Measurements from ENCODE around the gene TMEM52B.
"Not testable (repeated sequence)": the region's sequence is repeated elsewhere in the genome, so short reads cannot be mapped to it uniquely, and the experiment has no call there.

Gene TMEM52B

GRCh38 chr12:10215436-10215835 lies 36.6 kb downstream of the TMEM52B start:
- no peak for TF ChIP-seq CTCF (IDR thresholded peaks at IDR 0.05; ENCODE audit: low read depth, low read length, missing control alignments)
- H3K4me3 ChIP-seq (ENCODE audit: low read depth, low read length), result no peak overlapping the region
- DNase-seq (ENCODE audit: low read depth), result no peak

GRCh38 chr12:10215946-10216345 lies 37.1 kb downstream of the TMEM52B start:
- not testable (repeated sequence) for H3K4me3 ChIP-seq (ENCODE audit: low read depth, low read length); DNase-seq (ENCODE audit: low read depth)

GRCh38 chr12:10218021-10218420 lies 39.2 kb downstream of the TMEM52B start:
- TF ChIP-seq CTCF (IDR thresholded peaks at IDR 0.05; ENCODE audit: low read depth, low read length, missing control alignments), result no peak
- H3K4me3 ChIP-seq (ENCODE audit: low read depth, low read length), result no peak overlapping the region
- no peak for DNase-seq (ENCODE audit: low read depth)

- TF ChIP-seq CTCF (IDR thresholded peaks at IDR 0.05; ENCODE audit: low read depth, low read length, missing control alignments), result no peak
- no peak overlapping the region for H3K4me3 ChIP-seq (ENCODE audit: low read depth, low read length)
- DNase-seq (ENCODE audit: low read depth), result no peak
Measured at GRCh38 chr12:10220398-10221077, 41.7 kb downstream of the TMEM52B start.

- H3K4me3 ChIP-seq (ENCODE audit: low read depth, low read length), result no peak overlapping the region
- TF ChIP-seq CTCF (IDR thresholded peaks at IDR 0.05; ENCODE audit: low read depth, low read length, missing control alignments), result no peak
- no peak for DNase-seq (ENCODE audit: low read depth)
Measured at GRCh38 chr12:10221846-10222245, 43.0 kb downstream of the TMEM52B start.

GRCh38 chr12:10223208-10223607 lies 44.4 kb downstream of the TMEM52B start:
- no peak overlapping the region for H3K4me3 ChIP-seq (ENCODE audit: low read depth, low read length)
- no peak for DNase-seq (ENCODE audit: low read depth)
- no peak for TF ChIP-seq CTCF (IDR thresholded peaks at IDR 0.05; ENCODE audit: low read depth, low read length, missing control alignments)

GRCh38 chr12:10225426-10225825 lies 46.6 kb downstream of the TMEM52B start:
- H3K4me3 ChIP-seq (ENCODE audit: low read depth, low read length); DNase-seq (ENCODE audit: low read depth): not testable (repeated sequence)

GRCh38 chr12:10226086-10226485 lies 47.3 kb downstream of the TMEM52B start:
- H3K4me3 ChIP-seq (ENCODE audit: low read depth, low read length), result no peak overlapping the region
- TF ChIP-seq CTCF (IDR thresholded peaks at IDR 0.05; ENCODE audit: low read depth, low read length, missing control alignments), result no peak
- DNase-seq (ENCODE audit: low read depth), result no peak
